GM19238 (cell line): ENCODE measurements around the gene CAVIN3.

ENCODE experiments used
- DNase-seq: peaks from one replicate; pipeline ENCODE4 v3.0.0; 2011; ENCODE audit warnings: low spot score; ENCODE audit not compliant: insufficient read length

CAVIN3 gene

GRCh38 chr11:6270584-6271246 lies 49.6 kb downstream of the CAVIN3 start:
- no peak for DNase-seq

GRCh38 chr11:6269994-6270393 lies 50.3 kb downstream of the CAVIN3 start:
- no peak for DNase-seq
